Lung (tissue), 12 donors: ENCODE measurements around the gene CDK1. TPM values are rescaled to one million over a fixed set of nuclear protein-coding genes. Genes with fewer than 3 reads are reported as not detected.
A peak's percentile ranks its signal among the peaks of the same experiment; 100 is the strongest.

Experiments used
- ATAC-seq: fragments of 200-7000 bp; cut with Tn5 transposase; one replicate; pipeline ENCODE4 v1.9.1; 2020; ENCODE audit warnings: moderate number of reproducible peaks; ENCODE audit not compliant: insufficient read depth, low FRiP score
- DNase-seq, 3 donors: peaks; one replicate each; pipeline ENCODE4 v3.0.0-alpha.2; 2013 to 2017
- H3K27ac ChIP-seq, 2 donors: one replicate each; pipeline ENCODE4 v1.5.1; 2013; ENCODE audit warnings: mild to moderate bottlenecking in 2 of 2, moderate library complexity in 2 of 2, control low read depth in 1 of 2, inconsistent platforms in 1 of 2, low read depth in 1 of 2, low read length in 1 of 2
- H3K27me3 ChIP-seq, 3 donors: one replicate each; pipeline ENCODE4 v1.5.1; 2013; ENCODE audit warnings: low read length in 2 of 3; ENCODE audit not compliant: control insufficient read depth in 3 of 3, insufficient read depth in 3 of 3
- H3K36me3 ChIP-seq, 4 donors: one replicate each; pipeline ENCODE4 v1.5.1; 2013; ENCODE audit warnings: low read length in 4 of 4, mild to moderate bottlenecking in 1 of 4, moderate library complexity in 1 of 4; ENCODE audit not compliant: control insufficient read depth in 4 of 4, insufficient read depth in 4 of 4
- H3K4me1 ChIP-seq, 5 donors: one replicate each; pipeline ENCODE4 v1.5.1; 2013; ENCODE audit warnings: low read length in 5 of 5, mild to moderate bottlenecking in 2 of 5, moderate library complexity in 1 of 5; ENCODE audit not compliant: control insufficient read depth in 5 of 5, insufficient read depth in 5 of 5
- H3K4me3 ChIP-seq: one replicate; pipeline ENCODE4 v1.5.1; 2013; ENCODE audit warnings: mild to moderate bottlenecking, control low read depth, moderate library complexity
- H3K9ac ChIP-seq, 2 donors: one replicate each; pipeline ENCODE4 v1.5.1; 2013; ENCODE audit warnings: low read length in 2 of 2, control low read depth in 1 of 2; ENCODE audit not compliant: insufficient read depth in 1 of 2
- H3K9me3 ChIP-seq, 4 donors: one replicate each; pipeline ENCODE4 v1.5.1; 2013; ENCODE audit warnings: low read length in 3 of 4, mild to moderate bottlenecking in 1 of 4, moderate library complexity in 1 of 4; ENCODE audit not compliant: control insufficient read depth in 4 of 4, insufficient read depth in 3 of 4
- WGBS, 2 donors: extraction: QIAGEN DNeasy Blood & Tissue Kit; methylation state at CpG; one replicate each; pipeline ENCODE4 v1.1.7; 2013; 5-methylcytosine and 5-hydroxymethylcytosine counted together
- polyA plus RNA-seq, 2 donors: library from polyadenylated mRNA; stranded (reverse); fragments of 200-250 nt; gene quantifications; one replicate each; pipeline ENCODE4 v1.2.1, GENCODE V29; 2013
- total RNA-seq, 2 donors: library from RNA; depleted of rRNA in 1 of 2; stranded (reverse); fragments of >200 nt in 1 of 2; gene quantifications; one replicate each; pipeline ENCODE4 v1.2.1, GENCODE V29; 2014 to 2021
- TF ChIP-seq, protein P1 (sequence below): IDR thresholded peaks from 2 replicates; pipeline ENCODE4 v1.5.1; 2012; ENCODE audit warnings: mild to moderate bottlenecking; ENCODE audit errors: control extremely low read depth, extremely low read depth
- donor health status: control.
- donor health status: control.
- donor health status: Bipolar disorder and iron deficiency.
- donor health status: healthy.
- donor health status: DM: yes; HTN: yes; CAD: no.

CDK1 gene
- total and polyA plus RNA-seq, 4 donors = 3.2 to 16.0 (median 7.7) TPM

DNA sequence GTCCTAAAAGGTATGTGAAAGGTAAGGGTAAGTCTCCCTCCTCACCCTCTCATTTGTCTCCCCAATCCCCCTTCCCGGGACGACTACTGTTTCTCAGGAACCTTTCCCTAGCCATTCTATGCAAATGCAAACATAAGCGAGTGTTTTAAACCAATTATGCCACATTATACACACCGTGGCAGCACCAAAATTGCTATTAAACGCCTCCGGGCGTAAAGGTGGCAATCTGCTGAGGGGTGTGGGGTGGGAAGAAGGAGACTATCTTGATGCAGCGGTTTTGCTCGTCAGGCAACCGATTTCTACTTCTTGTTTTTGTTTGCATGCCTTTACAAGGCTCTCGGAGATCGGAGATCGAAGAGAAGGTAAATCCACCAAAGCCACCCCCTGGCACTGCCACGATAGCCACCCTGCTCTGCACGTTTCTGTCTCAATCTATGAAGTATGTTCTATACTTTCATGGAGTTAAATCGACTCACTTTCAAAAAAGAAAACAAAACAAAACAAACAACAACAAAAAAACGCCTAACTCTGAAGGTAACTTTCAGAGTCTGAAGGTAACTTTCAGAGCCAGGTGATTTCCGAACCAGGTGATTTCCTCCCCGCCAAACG lies 46.0 kb upstream of the CDK1 start:
- ATAC-seq (no peak), DNase-seq (peak in 2 of 3 donors; percentile 16 to 35)
- Histone ChIP-seq H3K9me3 (peaks cover 0 to 1% (median 0%) of the 10 kb centered on the region in 4 donors), H3K4me1 (peaks cover 0 to 23% (median 7%) of the 10 kb centered on the region in 5 donors), H3K27ac (peak overlapping the region in 1 of 2 donors; percentile 94), H3K9ac (peak overlapping the region in 1 of 2 donors; percentile 90), H3K4me3 (peak overlapping the region; percentile 72), H3K27me3 (peaks cover 0 to 3% (median 0%) of the 10 kb centered on the region in 3 donors), H3K36me3 (no peaks in the 10 kb centered on the region)
- TF ChIP-seq, protein P1, sequence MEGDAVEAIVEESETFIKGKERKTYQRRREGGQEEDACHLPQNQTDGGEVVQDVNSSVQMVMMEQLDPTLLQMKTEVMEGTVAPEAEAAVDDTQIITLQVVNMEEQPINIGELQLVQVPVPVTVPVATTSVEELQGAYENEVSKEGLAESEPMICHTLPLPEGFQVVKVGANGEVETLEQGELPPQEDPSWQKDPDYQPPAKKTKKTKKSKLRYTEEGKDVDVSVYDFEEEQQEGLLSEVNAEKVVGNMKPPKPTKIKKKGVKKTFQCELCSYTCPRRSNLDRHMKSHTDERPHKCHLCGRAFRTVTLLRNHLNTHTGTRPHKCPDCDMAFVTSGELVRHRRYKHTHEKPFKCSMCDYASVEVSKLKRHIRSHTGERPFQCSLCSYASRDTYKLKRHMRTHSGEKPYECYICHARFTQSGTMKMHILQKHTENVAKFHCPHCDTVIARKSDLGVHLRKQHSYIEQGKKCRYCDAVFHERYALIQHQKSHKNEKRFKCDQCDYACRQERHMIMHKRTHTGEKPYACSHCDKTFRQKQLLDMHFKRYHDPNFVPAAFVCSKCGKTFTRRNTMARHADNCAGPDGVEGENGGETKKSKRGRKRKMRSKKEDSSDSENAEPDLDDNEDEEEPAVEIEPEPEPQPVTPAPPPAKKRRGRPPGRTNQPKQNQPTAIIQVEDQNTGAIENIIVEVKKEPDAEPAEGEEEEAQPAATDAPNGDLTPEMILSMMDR = no peak
- 8 to 14% methylated on average over 20 of the region's 20 CpGs for WGBS, 2 donors

GRCh38 chr10:60732807-60733516 lies 45.3 kb upstream of the CDK1 start:
- Histone ChIP-seq H3K27me3 (peaks cover 0 to 3% (median 0%) of the 10 kb centered on the region in 3 donors), H3K36me3 (no peaks in the 10 kb centered on the region), H3K27ac (peak overlapping the region in 1 of 2 donors; percentile 94), H3K9ac (peak overlapping the region in 1 of 2 donors; percentile 90), H3K9me3 (peaks cover 0 to 1% (median 0%) of the 10 kb centered on the region in 4 donors), H3K4me1 (peaks cover 0 to 23% (median 8%) of the 10 kb centered on the region in 5 donors), H3K4me3 (peak overlapping the region; percentile 72)
- ATAC-seq (peak; percentile 29), DNase-seq (peak; percentile 71 to 76 (median 71))
- 0 to 1% methylated on average over 44 to 60 of the region's 60 CpGs for WGBS, 2 donors
- TF ChIP-seq, protein P1 = no peak

DNA sequence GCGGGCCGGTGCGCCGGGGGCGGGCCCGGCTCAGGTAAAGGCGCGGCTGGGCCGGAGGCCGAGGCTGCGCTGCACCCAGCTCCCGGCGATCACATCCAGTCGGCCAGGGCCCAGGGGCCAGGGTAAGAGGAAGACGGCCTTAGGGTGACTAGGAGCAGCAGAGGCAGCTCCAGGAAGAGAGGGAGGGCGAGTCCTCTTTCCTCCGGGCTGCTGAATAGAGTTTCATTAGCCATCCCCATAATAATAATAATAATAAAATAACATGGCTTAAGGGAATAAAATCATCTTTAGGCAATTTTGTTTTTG lies 44.8 kb upstream of the CDK1 start:
- TF ChIP-seq, protein P1 = no peak
- no peak overlapping the region for H3K9ac ChIP-seq
- H3K27me3 ChIP-seq = peaks cover 0 to 3% (median 0%) of the 10 kb centered on the region in 3 donors
- 2% methylated on average over 16 to 17 of the region's 17 CpGs for WGBS, 2 donors
- no peaks in the 10 kb centered on the region for H3K36me3 ChIP-seq
- H3K27ac ChIP-seq = peak overlapping the region in 1 of 2 donors; percentile 56
- peaks cover 0 to 23% (median 8%) of the 10 kb centered on the region in 5 donors for H3K4me1 ChIP-seq
- H3K4me3 ChIP-seq = peak overlapping the region; percentile 72
- H3K9me3 ChIP-seq = peaks cover 0 to 1% (median 0%) of the 10 kb centered on the region in 4 donors
- no peak for DNase-seq
- peak; percentile 68 for ATAC-seq
